CD14-positive monocyte (primary cell): ENCODE results near the gene ARPC2. TPM values are rescaled to one million over a fixed set of nuclear protein-coding genes. Genes with fewer than 3 reads are reported as not detected.
A peak's percentile ranks its signal among the peaks of the same experiment; 100 is the strongest.

Experiments used
- DNase-seq, 3 donors: peaks; one replicate each; pipeline ENCODE4 v3.0.0-alpha.2; 2011 to 2022
- H2AFZ ChIP-seq: 2 replicates; pipeline ENCODE4 v1.6.0; 2012; ENCODE audit warnings: mild to moderate bottlenecking, low read depth, low read length, inconsistent platforms; ENCODE audit not compliant: insufficient read depth, poor library complexity, severe bottlenecking
- H3K27ac ChIP-seq, 2 donors: 1 replicate in 1 of 2; 2 replicates in 1 of 2; pipeline ENCODE4 v1.5.1; 2012 to 2013; ENCODE audit warnings: low read length in 2 of 2, control low read depth in 1 of 2, inconsistent platforms in 1 of 2, low read depth in 1 of 2, mild to moderate bottlenecking in 1 of 2
- H3K27me3 ChIP-seq, 2 donors: one replicate each; pipeline versions ENCODE4 v1.6.0 to v1.6.1; 2011 to 2013; ENCODE audit warnings: low read length in 2 of 2; ENCODE audit not compliant: control insufficient read depth in 2 of 2, insufficient read depth in 2 of 2
- H3K36me3 ChIP-seq, 2 donors: replicated peaks in 1 of 2; 1 replicate in 1 of 2; 2 replicates in 1 of 2; pipeline versions ENCODE4 v1.5.1 to v1.6.1; 2012 to 2013; ENCODE audit warnings: low read length in 2 of 2, control low read depth in 1 of 2, inconsistent platforms in 1 of 2, mild to moderate bottlenecking in 1 of 2; ENCODE audit not compliant: insufficient read depth in 2 of 2, control insufficient read depth in 1 of 2
- H3K4me1 ChIP-seq, 2 donors: 1 replicate in 1 of 2; 2 replicates in 1 of 2; pipeline versions ENCODE4 v1.5.1 to v1.6.1; 2012 to 2013; ENCODE audit warnings: low read length in 2 of 2, control low read depth in 1 of 2, inconsistent platforms in 1 of 2, mild to moderate bottlenecking in 1 of 2, moderate library complexity in 1 of 2; ENCODE audit not compliant: insufficient read depth in 2 of 2, control insufficient read depth in 1 of 2
- H3K4me2 ChIP-seq: replicated peaks from 2 replicates; pipeline ENCODE3; 2012; ENCODE audit warnings: low read length, moderate library complexity, mild to moderate bottlenecking; ENCODE audit not compliant: poor library complexity, severe bottlenecking; ENCODE audit errors: extremely low read depth
- H3K4me3 ChIP-seq, 3 experiments: fragments of 200-600 bp in 1 of 3; sonication (generic) in 1 of 3; replicated peaks in 1 of 3; 1 replicate in 2 of 3; 2 replicates in 1 of 3; pipeline ENCODE4 v1.5.1; 2011 to 2013; ENCODE audit warnings: low read length in 3 of 3, mild to moderate bottlenecking in 3 of 3, control low read depth in 2 of 3, low read depth in 2 of 3, inconsistent platforms in 1 of 3, moderate library complexity in 1 of 3
- H3K79me2 ChIP-seq: 2 replicates; pipeline ENCODE4 v1.6.0; 2012; ENCODE audit warnings: mild to moderate bottlenecking, control low read depth, inconsistent platforms, low read length, moderate library complexity; ENCODE audit not compliant: insufficient read depth
- H3K9ac ChIP-seq: 2 replicates; pipeline ENCODE4 v1.6.0; 2017; ENCODE audit warnings: low read length, mild to moderate bottlenecking; ENCODE audit not compliant: insufficient read depth, poor library complexity, severe bottlenecking
- H3K9me3 ChIP-seq, 2 donors: replicated peaks in 1 of 2; 1 replicate in 1 of 2; 2 replicates in 1 of 2; pipeline versions ENCODE4 v1.5.1 to v1.6.1; 2012 to 2013; ENCODE audit warnings: low read length in 2 of 2, control low read depth in 1 of 2; ENCODE audit not compliant: control insufficient read depth in 1 of 2, insufficient read depth in 1 of 2
- H4K20me1 ChIP-seq: 2 replicates; pipeline ENCODE4 v1.6.0; 2012; ENCODE audit warnings: mild to moderate bottlenecking, low read length, control low read depth, moderate library complexity; ENCODE audit not compliant: insufficient read depth
- H3K27ac Mint-ChIP-seq, 7 donors: one replicate each; pipeline ENCODE4 v1.8.0; 2020; ENCODE audit warnings: mild to moderate bottlenecking in 7 of 7, mixed read lengths in 7 of 7, moderate library complexity in 6 of 7, inconsistent platforms in 2 of 7
- H3K27me3 Mint-ChIP-seq, 3 donors: one replicate each; pipeline ENCODE4 v1.8.0; 2021 to 2022; ENCODE audit warnings: low read depth in 3 of 3, mild to moderate bottlenecking in 3 of 3, mixed read lengths in 3 of 3, moderate library complexity in 3 of 3, inconsistent platforms in 1 of 3
- H3K36me3 Mint-ChIP-seq, 2 donors: one replicate each; pipeline ENCODE4 v1.8.0; 2020; ENCODE audit warnings: mixed read lengths in 2 of 2, inconsistent platforms in 1 of 2, mild to moderate bottlenecking in 1 of 2
- H3K4me1 Mint-ChIP-seq: one replicate; pipeline ENCODE4 v1.8.0; 2020; ENCODE audit warnings: mild to moderate bottlenecking, mixed read lengths
- H3K4me3 Mint-ChIP-seq, 2 donors: one replicate each; pipeline ENCODE4 v1.8.0; 2020; ENCODE audit warnings: mild to moderate bottlenecking in 2 of 2, mixed read lengths in 2 of 2, moderate library complexity in 1 of 2
- H3K9me3 Mint-ChIP-seq, 7 donors: one replicate each; pipeline ENCODE4 v1.8.0; 2020 to 2022; ENCODE audit warnings: mixed read lengths in 7 of 7, mild to moderate bottlenecking in 6 of 7, moderate library complexity in 6 of 7, inconsistent platforms in 2 of 7
- WGBS: methylation state at CpG from one replicate; pipeline ENCODE4 v1.1.5; 2013; ENCODE audit warnings: missing lambda C conversion rate; ENCODE audit not compliant: insufficient coverage; 5-methylcytosine and 5-hydroxymethylcytosine counted together
- intact Hi-C, 2 donors: fragments of 100-400 bp; cut with micrococcal nuclease; formaldehyde crosslinking; loops; one replicate each; pipeline versions ENCODE4 v1.15.0 to v1.15.1; 2023
- polyA plus RNA-seq, 3 donors: library from polyadenylated mRNA; depleted of rRNA in 1 of 3; unstranded in 2 of 3; stranded (reverse) in 1 of 3; fragments of 300-500 nt in 2 of 3; fragments of >200 nt in 1 of 3; fragmentation: Illumina TruSeq in 2 of 3; gene quantifications; 1 replicate in 2 of 3; 2 replicates in 1 of 3; pipeline ENCODE4 v1.2.3, GENCODE V29; 2012 to 2021
- TF ChIP-seq, protein P1 (sequence below): fragments of 200-600 bp; IDR thresholded peaks from one replicate; pipeline ENCODE4 v1.8.0; 2022; ENCODE audit warnings: antibody characterized with exemption, mild to moderate bottlenecking

The ARPC2 gene
- polyA plus RNA-seq, 3 donors = 640 to 1,227 (median 1,162) TPM

DNA sequence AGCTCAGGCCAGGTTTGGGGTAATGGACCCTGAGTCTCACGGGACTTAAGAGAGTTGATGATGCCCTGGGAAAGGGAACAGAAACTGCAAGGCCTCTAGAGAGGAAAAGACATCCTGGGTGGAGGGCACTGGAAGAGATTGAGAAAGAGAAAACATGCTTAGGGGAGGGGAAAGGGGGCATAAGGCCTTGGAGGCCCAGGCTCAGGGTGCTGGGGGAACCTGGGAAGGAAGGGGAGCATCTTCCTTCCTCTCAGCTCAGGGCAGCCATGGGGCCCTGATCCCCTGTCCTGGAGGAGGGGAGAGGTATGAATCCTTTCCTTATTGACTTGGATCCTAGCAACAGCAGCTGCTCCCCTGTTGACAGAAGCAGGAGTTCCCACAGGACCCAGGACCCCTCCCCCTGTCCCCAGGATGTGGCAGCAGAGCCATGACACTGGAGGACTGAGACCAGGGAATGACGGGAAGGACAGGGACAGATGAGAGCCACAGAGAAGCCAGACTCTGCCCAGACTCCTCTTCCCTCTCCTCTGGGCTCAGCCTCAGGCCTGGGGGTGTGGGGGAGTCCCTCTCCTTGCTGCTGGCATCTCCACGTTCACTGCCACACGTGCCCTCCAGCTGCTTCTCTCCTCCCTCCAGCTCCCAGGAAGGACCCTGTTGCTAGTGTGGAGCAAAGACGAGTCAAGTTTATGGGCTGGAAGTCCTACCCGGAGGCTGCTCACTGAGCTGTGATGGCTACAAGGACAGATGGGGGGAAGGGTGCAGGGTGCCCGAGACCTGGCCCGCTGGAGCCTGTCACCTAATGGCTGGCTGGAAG is 44.6 kb downstream of the ARPC2 start:
- peak overlapping the region; percentile 88 to 96 (median 92) for H3K27ac Mint-ChIP-seq
- Histone ChIP-seq H2AFZ (peak overlapping the region; percentile 54), H3K79me2 (peaks cover 75% of the 10 kb centered on the region), H3K4me3 (peak overlapping the region; percentile 38 to 85 (median 45)), H3K36me3 (peaks cover 38 to 43% of the 10 kb centered on the region in 2 donors), H3K4me1 (peaks cover 81 to 88% of the 10 kb centered on the region in 2 donors), H3K27me3 (no peaks in the 10 kb centered on the region), H4K20me1 (peaks cover 60% of the 10 kb centered on the region), H3K9ac (peak overlapping the region; percentile 70), H3K4me2 (peak overlapping the region; percentile 97), H3K27ac (peak overlapping the region; percentile 87 to 93), H3K9me3 (no peaks in the 10 kb centered on the region)
- peak in 2 of 3 donors; percentile 69 to 71 for DNase-seq
- H3K36me3 Mint-ChIP-seq = peaks cover 27 to 48% of the 10 kb centered on the region in 2 donors
- intact Hi-C loops = loop anchor here in 1 of 2 donors (5.0 kb wide), 1 partner anchor 39 kb away; no protein-coding TSS in a partner anchor
- no peaks in the 10 kb centered on the region for H3K9me3 Mint-ChIP-seq
- H3K4me1 Mint-ChIP-seq = peaks cover 92% of the 10 kb centered on the region
- no peaks in the 10 kb centered on the region for H3K27me3 Mint-ChIP-seq
- peak overlapping the region; percentile 84 to 93 for H3K4me3 Mint-ChIP-seq
- TF ChIP-seq, protein P1, sequence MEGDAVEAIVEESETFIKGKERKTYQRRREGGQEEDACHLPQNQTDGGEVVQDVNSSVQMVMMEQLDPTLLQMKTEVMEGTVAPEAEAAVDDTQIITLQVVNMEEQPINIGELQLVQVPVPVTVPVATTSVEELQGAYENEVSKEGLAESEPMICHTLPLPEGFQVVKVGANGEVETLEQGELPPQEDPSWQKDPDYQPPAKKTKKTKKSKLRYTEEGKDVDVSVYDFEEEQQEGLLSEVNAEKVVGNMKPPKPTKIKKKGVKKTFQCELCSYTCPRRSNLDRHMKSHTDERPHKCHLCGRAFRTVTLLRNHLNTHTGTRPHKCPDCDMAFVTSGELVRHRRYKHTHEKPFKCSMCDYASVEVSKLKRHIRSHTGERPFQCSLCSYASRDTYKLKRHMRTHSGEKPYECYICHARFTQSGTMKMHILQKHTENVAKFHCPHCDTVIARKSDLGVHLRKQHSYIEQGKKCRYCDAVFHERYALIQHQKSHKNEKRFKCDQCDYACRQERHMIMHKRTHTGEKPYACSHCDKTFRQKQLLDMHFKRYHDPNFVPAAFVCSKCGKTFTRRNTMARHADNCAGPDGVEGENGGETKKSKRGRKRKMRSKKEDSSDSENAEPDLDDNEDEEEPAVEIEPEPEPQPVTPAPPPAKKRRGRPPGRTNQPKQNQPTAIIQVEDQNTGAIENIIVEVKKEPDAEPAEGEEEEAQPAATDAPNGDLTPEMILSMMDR = no peak
- WGBS = 10% methylated on average over 2 of the region's 8 CpGs

DNA sequence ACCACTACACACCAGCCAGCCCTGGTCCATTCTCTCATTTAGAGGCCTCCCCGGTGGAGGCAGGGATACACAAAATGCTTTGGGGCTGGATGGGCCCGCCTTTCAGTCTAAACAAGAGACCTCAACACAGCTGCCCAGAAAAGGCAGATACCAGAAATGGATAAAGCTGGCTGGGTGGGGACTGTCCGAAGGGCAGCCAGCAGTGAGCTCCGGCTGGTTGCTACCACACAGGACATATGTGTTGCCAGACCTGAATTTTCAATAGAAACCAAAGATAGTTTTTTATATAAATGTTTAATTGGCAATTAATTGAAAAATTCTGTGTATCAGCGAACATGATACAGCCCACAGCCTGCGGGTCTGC is 45.2 kb downstream of the ARPC2 start:
- peak overlapping the region; percentile 87 to 93 for H3K27ac ChIP-seq
- H3K4me1 ChIP-seq = peaks cover 75 to 82% of the 10 kb centered on the region in 2 donors
- no peaks in the 10 kb centered on the region for H3K9me3 ChIP-seq
- Mint-ChIP-seq H3K27me3 (no peaks in the 10 kb centered on the region), H3K36me3 (peaks cover 33 to 54% of the 10 kb centered on the region in 2 donors), H3K4me1 (peaks cover 87% of the 10 kb centered on the region), H3K4me3 (peak overlapping the region; percentile 84 to 93), H3K9me3 (no peaks in the 10 kb centered on the region), H3K27ac (peak overlapping the region; percentile 86 to 96 (median 92))
- H3K27me3 ChIP-seq = no peaks in the 10 kb centered on the region
- peak overlapping the region; percentile 70 for H3K9ac ChIP-seq
- peaks cover 80% of the 10 kb centered on the region for H3K79me2 ChIP-seq
- peaks cover 44 to 49% of the 10 kb centered on the region in 2 donors for H3K36me3 ChIP-seq
- H4K20me1 ChIP-seq = peaks cover 60% of the 10 kb centered on the region
- H3K4me3 ChIP-seq = peak overlapping the region in 2 of 3 experiments; percentile 45 to 85
- 87% methylated on average over 3 of the region's 6 CpGs for WGBS
- TF ChIP-seq, protein P1 = no peak
- intact Hi-C loops = loop anchor here in 1 of 2 donors (5.0 kb wide), 1 partner anchor 40 kb away; no protein-coding TSS in a partner anchor
- peak overlapping the region; percentile 97 for H3K4me2 ChIP-seq
- DNase-seq = no peak
- no peak overlapping the region for H2AFZ ChIP-seq
